Neutrophil (primary cell): ENCODE results near the gene TSPAN9.
"Not testable (repeated sequence)": the region's sequence is repeated elsewhere in the genome, so short reads cannot be mapped to it uniquely, and the experiment has no call there.

Experiments
- H3K27ac ChIP-seq: fragments of 200-600 bp; sonication (generic); 2 replicates; pipeline ENCODE4 v1.5.1; 2016; ENCODE audit warnings: mild to moderate bottlenecking, moderate library complexity
- H3K27me3 ChIP-seq: fragments of 200-600 bp; sonication (generic); 2 replicates; pipeline ENCODE4 v1.6.0; 2016; ENCODE audit warnings: mild to moderate bottlenecking
- H3K36me3 ChIP-seq: fragments of 200-600 bp; sonication (generic); 2 replicates; pipeline ENCODE4 v1.5.1; 2017
- H3K4me1 ChIP-seq, 2 experiments: fragments of 200-600 bp in 1 of 2; sonication (generic) in 1 of 2; 1 replicate in 1 of 2; 2 replicates in 1 of 2; pipeline versions ENCODE4 v1.5.1 to v1.6.1; 2013 to 2016; ENCODE audit warnings: low read depth in 1 of 2, low read length in 1 of 2, mild to moderate bottlenecking in 1 of 2, moderate library complexity in 1 of 2; ENCODE audit not compliant: control insufficient read depth in 1 of 2, insufficient read depth in 1 of 2
- H3K4me3 ChIP-seq, 2 experiments: fragments of 200-600 bp in 1 of 2; sonication (generic) in 1 of 2; 1 replicate in 1 of 2; 2 replicates in 1 of 2; pipeline ENCODE4 v1.5.1; 2013 to 2016; ENCODE audit warnings: low read depth in 1 of 2, low read length in 1 of 2, mild to moderate bottlenecking in 1 of 2, moderate library complexity in 1 of 2
- H3K9me3 ChIP-seq: fragments of 200-600 bp; sonication (generic); 2 replicates; pipeline ENCODE4 v1.5.1; 2016
- TF ChIP-seq, protein P1 (sequence below): fragments of 200-600 bp; sonication (generic); IDR thresholded peaks from 2 replicates; pipeline ENCODE4 v1.5.1; 2016; ENCODE audit warnings: antibody characterized with exemption

Gene TSPAN9

DNA sequence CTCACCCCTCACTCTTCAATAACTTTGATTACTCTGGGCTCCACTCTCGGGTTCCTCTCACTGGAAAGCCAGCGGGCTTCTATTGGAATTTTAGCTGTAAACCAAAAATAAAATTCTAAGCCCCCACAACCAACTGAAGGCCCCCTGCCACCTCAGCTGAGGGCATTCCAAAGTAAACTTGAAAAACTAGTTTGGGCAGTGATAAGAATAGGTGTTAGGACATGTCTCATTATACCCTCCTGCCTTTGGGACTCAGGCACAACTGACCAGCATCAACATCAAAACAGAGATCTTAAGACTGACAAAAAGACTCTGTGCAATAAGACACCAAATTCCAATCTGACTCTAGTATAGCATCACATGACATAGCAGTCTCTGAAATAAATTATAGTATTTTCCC is 11.9 kb upstream of the TSPAN9 start:
- Histone ChIP-seq H3K4me1 (no peaks in the 10 kb centered on the region), H3K4me3 (no peak overlapping the region), H3K27me3 (peaks cover 67% of the 10 kb centered on the region), H3K36me3 (no peaks in the 10 kb centered on the region), H3K9me3 (no peaks in the 10 kb centered on the region), H3K27ac (no peak overlapping the region)
- TF ChIP-seq, protein P1, sequence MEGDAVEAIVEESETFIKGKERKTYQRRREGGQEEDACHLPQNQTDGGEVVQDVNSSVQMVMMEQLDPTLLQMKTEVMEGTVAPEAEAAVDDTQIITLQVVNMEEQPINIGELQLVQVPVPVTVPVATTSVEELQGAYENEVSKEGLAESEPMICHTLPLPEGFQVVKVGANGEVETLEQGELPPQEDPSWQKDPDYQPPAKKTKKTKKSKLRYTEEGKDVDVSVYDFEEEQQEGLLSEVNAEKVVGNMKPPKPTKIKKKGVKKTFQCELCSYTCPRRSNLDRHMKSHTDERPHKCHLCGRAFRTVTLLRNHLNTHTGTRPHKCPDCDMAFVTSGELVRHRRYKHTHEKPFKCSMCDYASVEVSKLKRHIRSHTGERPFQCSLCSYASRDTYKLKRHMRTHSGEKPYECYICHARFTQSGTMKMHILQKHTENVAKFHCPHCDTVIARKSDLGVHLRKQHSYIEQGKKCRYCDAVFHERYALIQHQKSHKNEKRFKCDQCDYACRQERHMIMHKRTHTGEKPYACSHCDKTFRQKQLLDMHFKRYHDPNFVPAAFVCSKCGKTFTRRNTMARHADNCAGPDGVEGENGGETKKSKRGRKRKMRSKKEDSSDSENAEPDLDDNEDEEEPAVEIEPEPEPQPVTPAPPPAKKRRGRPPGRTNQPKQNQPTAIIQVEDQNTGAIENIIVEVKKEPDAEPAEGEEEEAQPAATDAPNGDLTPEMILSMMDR: no peak

DNA sequence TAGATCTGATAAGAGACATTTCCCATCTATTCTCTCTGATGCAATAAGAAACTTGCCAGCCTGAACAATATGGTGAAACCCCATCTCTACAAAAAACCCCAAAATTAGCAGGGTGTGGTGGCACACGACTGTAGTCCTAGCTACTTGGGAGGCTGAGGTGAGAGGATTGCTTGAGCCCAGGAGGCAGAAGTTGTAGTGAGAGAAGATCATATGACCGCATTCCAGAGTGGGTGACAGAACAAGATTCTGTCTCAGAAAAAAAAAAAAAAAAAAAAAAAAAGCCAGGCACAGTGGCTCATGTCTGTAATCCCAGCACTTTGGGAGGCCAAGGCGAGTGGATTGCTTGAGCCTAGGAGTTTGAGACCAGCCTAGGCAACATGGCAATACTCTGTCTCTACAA is 11.3 kb upstream of the TSPAN9 start:
- H3K9me3 ChIP-seq, H3K4me1 ChIP-seq: not testable (repeated sequence)

DNA sequence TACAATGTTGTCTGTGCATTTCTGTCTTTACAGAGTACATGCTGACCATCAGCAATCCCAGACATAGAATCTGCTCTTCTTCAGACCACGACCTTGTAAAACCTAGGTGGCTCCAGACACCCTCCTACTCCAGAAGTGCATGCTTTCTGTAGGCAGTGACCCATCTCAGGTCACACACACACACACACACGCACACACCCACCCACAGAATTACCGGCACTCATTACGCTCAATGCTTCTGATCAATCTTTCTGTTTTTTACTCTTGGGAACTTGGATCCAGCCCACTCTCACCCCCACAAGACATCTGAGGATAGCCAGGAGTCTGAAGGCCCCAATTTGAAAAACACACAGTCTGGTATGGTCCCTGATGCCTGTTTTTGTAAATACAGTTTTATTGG is 7.5 kb upstream of the TSPAN9 start:
- H3K4me3 ChIP-seq: no peak overlapping the region
- no peaks in the 10 kb centered on the region for H3K36me3 ChIP-seq
- H3K27me3 ChIP-seq: peaks cover 69% of the 10 kb centered on the region
- TF ChIP-seq, protein P1: no peak
- H3K4me1 ChIP-seq: no peaks in the 10 kb centered on the region
- no peaks in the 10 kb centered on the region for H3K9me3 ChIP-seq
- no peak overlapping the region for H3K27ac ChIP-seq

More for the DNA sequence above, 11.3 kb upstream of the TSPAN9 start:
- H3K27ac ChIP-seq, H3K4me3 ChIP-seq, H3K36me3 ChIP-seq: not testable (repeated sequence)
- H3K27me3 ChIP-seq: peaks cover 66% of the 10 kb centered on the region

DNA sequence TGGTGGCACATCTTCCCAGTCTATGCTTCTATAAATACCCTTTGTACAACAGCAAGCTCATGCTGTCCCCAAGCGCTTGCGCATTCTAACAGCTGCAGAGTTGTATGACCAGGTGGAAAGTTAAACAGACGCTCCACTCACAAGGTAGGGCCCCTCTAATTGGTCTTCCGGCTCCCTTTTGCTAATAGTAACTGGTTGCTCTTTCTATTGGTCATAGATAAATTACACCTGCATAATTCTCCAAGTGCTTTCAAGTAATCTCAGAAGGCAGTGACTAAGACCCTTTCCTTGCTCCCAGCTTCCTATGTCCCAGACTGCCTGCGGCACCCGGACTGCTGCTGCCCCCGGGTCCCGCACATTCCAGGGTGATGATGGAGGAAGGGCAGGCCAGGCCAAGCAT is 6.1 kb upstream of the TSPAN9 start:
- TF ChIP-seq, protein P1: no peak
- Histone ChIP-seq H3K36me3 (no peaks in the 10 kb centered on the region), H3K4me3 (no peak overlapping the region), H3K9me3 (no peaks in the 10 kb centered on the region), H3K4me1 (no peaks in the 10 kb centered on the region), H3K27ac (no peak overlapping the region), H3K27me3 (peaks cover 72% of the 10 kb centered on the region)

DNA sequence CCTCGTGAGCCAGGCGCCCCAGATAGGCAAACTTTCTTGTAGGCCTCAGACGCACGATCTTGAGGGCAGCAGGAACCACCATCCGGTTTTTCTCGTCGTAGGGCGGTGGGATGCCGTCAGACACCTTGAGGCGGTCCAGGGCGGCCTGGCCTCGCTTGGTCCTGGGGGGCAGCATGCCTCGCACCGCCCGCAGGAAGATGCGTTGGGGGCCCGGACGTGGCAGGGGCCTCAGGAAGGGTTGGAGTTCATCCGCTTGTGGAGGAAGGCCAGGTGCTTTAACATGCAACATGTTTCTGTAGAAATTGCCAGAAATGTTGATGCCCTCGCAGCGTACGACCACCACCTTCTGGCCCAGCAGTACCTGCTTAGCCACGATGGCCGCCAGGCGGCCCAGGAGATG is 5.5 kb upstream of the TSPAN9 start:
- no peak overlapping the region for H3K4me3 ChIP-seq
- TF ChIP-seq, protein P1: no peak
- no peaks in the 10 kb centered on the region for H3K9me3 ChIP-seq
- no peak overlapping the region for H3K27ac ChIP-seq
- peaks cover 3 to 5% of the 10 kb centered on the region in 2 experiments for H3K4me1 ChIP-seq
- H3K27me3 ChIP-seq: peaks cover 78% of the 10 kb centered on the region
- no peaks in the 10 kb centered on the region for H3K36me3 ChIP-seq

DNA sequence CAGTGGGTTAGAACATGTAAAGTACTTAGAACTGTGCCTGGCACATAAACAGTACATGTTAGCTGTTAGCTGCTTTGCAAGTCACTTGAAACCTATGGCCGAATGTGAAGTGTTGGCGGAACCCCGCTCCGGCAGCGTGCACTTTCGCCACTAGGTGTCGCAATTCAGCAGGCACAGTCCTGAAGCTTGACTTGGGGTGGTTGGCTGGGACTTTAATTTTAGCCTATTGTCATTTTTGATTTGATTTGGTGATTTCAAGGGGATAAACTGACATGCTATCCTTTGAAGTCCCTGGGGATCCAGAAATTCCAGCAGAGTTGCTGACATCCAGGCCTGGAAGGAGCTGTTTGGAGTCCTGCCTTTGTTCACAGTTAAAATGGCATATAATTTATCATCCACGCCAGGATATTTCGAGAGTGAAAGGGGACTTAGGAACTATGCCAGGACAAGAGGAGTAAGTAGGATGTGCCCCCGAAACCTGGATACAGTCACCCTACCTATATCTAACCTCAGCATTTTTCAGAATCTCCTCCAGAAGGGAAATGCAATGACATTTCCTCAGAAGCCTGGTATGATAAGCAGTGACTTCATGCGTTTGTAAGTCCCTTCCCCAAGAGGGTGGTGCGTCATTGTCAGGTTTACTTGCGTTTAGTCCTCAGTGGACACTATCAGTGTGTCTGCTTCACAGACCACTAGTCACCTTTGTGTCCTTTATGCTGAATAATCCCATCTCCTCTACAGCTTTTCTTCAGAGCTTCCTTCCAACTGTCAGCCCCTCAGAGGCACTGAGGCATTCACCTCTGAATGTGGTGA is 3.5 kb upstream of the TSPAN9 start:
- TF ChIP-seq, protein P1: peak; percentile 84
- Histone ChIP-seq H3K36me3 (no peaks in the 10 kb centered on the region), H3K4me3 (no peak overlapping the region)

More for the DNA sequence above, 3.5 kb upstream of the TSPAN9 start:
- peaks cover 6 to 7% of the 10 kb centered on the region in 2 experiments for H3K4me1 ChIP-seq
- peaks cover 79% of the 10 kb centered on the region for H3K27me3 ChIP-seq
- no peak overlapping the region for H3K27ac ChIP-seq
- no peaks in the 10 kb centered on the region for H3K9me3 ChIP-seq
